ENCODE measurements around the gene SLC9A4.

Gene SLC9A4

DNA sequence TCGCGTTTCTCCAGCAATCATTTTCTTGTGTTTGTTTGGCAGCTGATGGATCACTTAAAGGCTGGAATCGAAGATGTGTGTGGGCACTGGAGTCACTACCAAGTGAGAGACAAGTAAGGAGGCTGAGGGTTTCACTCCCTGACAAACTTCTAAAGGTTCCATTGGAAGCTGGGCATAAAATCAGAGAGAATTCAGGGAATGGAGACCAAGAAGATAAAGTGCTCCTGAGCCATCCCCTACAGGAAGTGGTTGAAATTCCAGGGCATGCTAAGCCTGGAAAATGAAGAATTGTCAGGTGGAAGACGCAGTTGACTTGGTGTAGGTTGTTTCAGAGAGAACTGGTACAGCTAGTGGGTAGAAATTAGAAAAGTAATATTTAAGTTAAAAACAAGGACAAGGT, 39.1 kb downstream of the SLC9A4 start:
- Histone ChIP-seq H2AFZ (ENCODE audit: low read depth, low read length, severe bottlenecking) (no peak overlapping the region), H3K9me3 (ENCODE audit: insufficient read depth, low read length) (no peaks in the 10 kb centered on the region), H3F3A (ENCODE audit: insufficient read depth) (no peaks in the 10 kb centered on the region), H3K79me2 (ENCODE audit: insufficient read depth, low read length) (no peaks in the 10 kb centered on the region), H3K27ac (ENCODE audit: low read depth, low read length) (no peak overlapping the region), H3K4me3 (ENCODE audit: insufficient read depth, low read length, poor library complexity, severe bottlenecking) (no peak overlapping the region), H3K4me2 (ENCODE audit: low read depth, low read length, poor library complexity, severe bottlenecking) (no peak overlapping the region), H4K20me1 (ENCODE audit: low read depth, low read length) (no peaks in the 10 kb centered on the region), H3K36me3 (ENCODE audit: low read length) (no peaks in the 10 kb centered on the region), H3K9me2 (replicated peaks; ENCODE audit: insufficient read depth, low read length) (no peaks in the 10 kb centered on the region), H3K9ac (ENCODE audit: low read length) (no peak overlapping the region), H3K27me3 (ENCODE audit: low read length) (no peaks in the 10 kb centered on the region)
- TF ChIP-seq EZH2phosphoT487 (conservative IDR thresholded peaks at IDR 0.05; ENCODE audit: low read length): no peak
- TF ChIP-seq, protein P1, sequence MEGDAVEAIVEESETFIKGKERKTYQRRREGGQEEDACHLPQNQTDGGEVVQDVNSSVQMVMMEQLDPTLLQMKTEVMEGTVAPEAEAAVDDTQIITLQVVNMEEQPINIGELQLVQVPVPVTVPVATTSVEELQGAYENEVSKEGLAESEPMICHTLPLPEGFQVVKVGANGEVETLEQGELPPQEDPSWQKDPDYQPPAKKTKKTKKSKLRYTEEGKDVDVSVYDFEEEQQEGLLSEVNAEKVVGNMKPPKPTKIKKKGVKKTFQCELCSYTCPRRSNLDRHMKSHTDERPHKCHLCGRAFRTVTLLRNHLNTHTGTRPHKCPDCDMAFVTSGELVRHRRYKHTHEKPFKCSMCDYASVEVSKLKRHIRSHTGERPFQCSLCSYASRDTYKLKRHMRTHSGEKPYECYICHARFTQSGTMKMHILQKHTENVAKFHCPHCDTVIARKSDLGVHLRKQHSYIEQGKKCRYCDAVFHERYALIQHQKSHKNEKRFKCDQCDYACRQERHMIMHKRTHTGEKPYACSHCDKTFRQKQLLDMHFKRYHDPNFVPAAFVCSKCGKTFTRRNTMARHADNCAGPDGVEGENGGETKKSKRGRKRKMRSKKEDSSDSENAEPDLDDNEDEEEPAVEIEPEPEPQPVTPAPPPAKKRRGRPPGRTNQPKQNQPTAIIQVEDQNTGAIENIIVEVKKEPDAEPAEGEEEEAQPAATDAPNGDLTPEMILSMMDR (IDR thresholded peaks at IDR 0.05; ENCODE audit: insufficient read depth, low read length, poor library complexity, severe bottlenecking): no peak

DNA sequence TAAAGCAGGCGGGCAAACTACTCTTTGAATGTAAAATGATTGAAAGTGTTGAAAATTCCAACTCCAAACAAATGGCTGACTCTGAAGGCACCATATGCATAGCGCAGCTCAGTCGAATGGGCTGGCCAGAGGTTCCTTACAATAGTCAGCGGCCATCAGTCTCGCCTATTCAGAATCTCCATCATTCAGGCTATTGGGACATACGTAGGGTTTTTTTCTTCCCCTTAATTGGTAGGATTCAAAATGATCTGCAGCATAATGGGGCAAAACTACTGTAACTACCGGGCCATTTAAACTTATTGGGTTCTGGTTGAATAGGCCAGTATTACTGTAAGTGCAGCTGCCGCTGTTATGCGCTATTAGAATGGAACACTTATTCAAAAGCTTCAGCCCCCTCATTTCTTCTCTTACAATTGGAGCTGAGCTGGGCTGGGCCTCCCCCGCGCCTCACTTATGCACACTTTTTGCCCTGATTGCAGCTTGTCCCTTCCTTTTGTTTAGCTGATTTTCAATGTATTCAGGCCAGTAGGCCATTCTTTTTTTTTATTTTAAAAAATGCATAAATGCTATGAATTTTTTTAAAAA, 40.4 kb downstream of the SLC9A4 start:
- H3K79me2 ChIP-seq (ENCODE audit: insufficient read depth, low read length): no peaks in the 10 kb centered on the region
- H2AFZ ChIP-seq (ENCODE audit: low read depth, low read length, severe bottlenecking): no peak overlapping the region
- no peaks in the 10 kb centered on the region for H4K20me1 ChIP-seq (ENCODE audit: low read depth, low read length)
- no peaks in the 10 kb centered on the region for H3K36me3 ChIP-seq (ENCODE audit: low read length)
- H3K4me2 ChIP-seq (ENCODE audit: low read depth, low read length, poor library complexity, severe bottlenecking): no peak overlapping the region
- no peaks in the 10 kb centered on the region for H3K9me2 ChIP-seq (replicated peaks; ENCODE audit: insufficient read depth, low read length)
- no peaks in the 10 kb centered on the region for H3K27me3 ChIP-seq (ENCODE audit: low read length)
- H3F3A ChIP-seq (ENCODE audit: insufficient read depth): no peaks in the 10 kb centered on the region
- H3K4me3 ChIP-seq (ENCODE audit: insufficient read depth, low read length, poor library complexity, severe bottlenecking): no peak overlapping the region
- no peaks in the 10 kb centered on the region for H3K9me3 ChIP-seq (ENCODE audit: insufficient read depth, low read length)
- no peak for TF ChIP-seq EZH2phosphoT487 (conservative IDR thresholded peaks at IDR 0.05; ENCODE audit: low read length)
- TF ChIP-seq, protein P1 (IDR thresholded peaks at IDR 0.05; ENCODE audit: insufficient read depth, low read length, poor library complexity, severe bottlenecking): no peak
- H3K9ac ChIP-seq (ENCODE audit: low read length): no peak overlapping the region
- no peak overlapping the region for H3K27ac ChIP-seq (ENCODE audit: low read depth, low read length)

DNA sequence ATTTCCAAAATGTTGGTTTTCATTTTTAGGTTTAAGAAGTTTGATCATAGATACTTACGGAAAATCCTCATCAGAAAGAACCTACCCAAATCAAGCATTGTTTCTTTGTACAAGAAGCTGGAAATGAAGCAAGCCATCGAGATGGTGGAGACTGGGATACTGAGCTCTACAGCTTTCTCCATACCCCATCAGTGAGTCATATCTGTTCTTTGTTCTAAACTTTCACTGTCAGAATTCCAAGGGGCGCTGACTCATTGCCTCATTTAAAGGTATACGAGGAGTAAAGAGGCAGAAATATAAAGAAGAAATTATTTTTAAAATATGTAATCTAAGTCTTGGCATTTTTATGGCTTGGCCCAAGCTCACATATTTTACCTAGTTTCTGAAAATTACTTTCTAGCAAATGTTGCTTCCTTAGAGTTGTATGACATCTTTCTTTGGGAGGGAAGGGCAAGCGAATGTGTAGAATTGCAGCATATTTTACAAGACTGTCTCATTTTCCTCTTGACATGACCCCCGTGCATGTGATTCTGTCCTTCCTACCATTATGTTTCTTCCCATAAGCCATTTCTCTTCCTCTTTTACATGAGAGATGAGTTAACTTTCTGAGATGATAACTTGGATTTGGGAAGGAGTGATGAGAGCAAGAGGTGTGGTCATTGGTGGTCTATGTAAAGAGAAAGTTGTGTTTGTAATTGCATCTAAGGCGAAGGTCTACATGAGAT, 41.2 kb downstream of the SLC9A4 start:
- Histone ChIP-seq H2AFZ (ENCODE audit: low read depth, low read length, severe bottlenecking) (no peak overlapping the region), H3K27me3 (ENCODE audit: low read length) (no peaks in the 10 kb centered on the region)
- TF ChIP-seq EZH2phosphoT487 (conservative IDR thresholded peaks at IDR 0.05; ENCODE audit: low read length): no peak
- TF ChIP-seq, protein P1 (IDR thresholded peaks at IDR 0.05; ENCODE audit: insufficient read depth, low read length, poor library complexity, severe bottlenecking): no peak

More for the DNA sequence above, 41.2 kb downstream of the SLC9A4 start:
- no peaks in the 10 kb centered on the region for H3K9me2 ChIP-seq (replicated peaks; ENCODE audit: insufficient read depth, low read length)
- no peaks in the 10 kb centered on the region for H3F3A ChIP-seq (ENCODE audit: insufficient read depth)
- no peaks in the 10 kb centered on the region for H4K20me1 ChIP-seq (ENCODE audit: low read depth, low read length)
- no peaks in the 10 kb centered on the region for H3K79me2 ChIP-seq (ENCODE audit: insufficient read depth, low read length)
- H3K9ac ChIP-seq (ENCODE audit: low read length): no peak overlapping the region
- H3K9me3 ChIP-seq (ENCODE audit: insufficient read depth, low read length): no peaks in the 10 kb centered on the region
- no peak overlapping the region for H3K4me2 ChIP-seq (ENCODE audit: low read depth, low read length, poor library complexity, severe bottlenecking)
- H3K4me3 ChIP-seq (ENCODE audit: insufficient read depth, low read length, poor library complexity, severe bottlenecking): no peak overlapping the region
- H3K36me3 ChIP-seq (ENCODE audit: low read length): no peaks in the 10 kb centered on the region
- no peak overlapping the region for H3K27ac ChIP-seq (ENCODE audit: low read depth, low read length)

Data from SU-DHL-6 (cell line).